Adrenal gland (tissue), 12 donors: Measurements from ENCODE around the gene SNX25. TPM values are rescaled to one million over a fixed set of nuclear protein-coding genes. Genes with fewer than 3 reads are reported as not detected.
A peak's percentile ranks its signal among the peaks of the same experiment; 100 is the strongest.

Experiments
- DNase-seq, 7 donors: peaks; one replicate each; pipeline ENCODE4 v3.0.0-alpha.2; 2019 to 2020
- H3K27ac ChIP-seq, 5 donors: fragments of 200-600 bp; sonication (generic) in 4 of 5; 1 replicate in 3 of 5; 2 replicates in 2 of 5; pipeline versions ENCODE4 v1.5.1 to v1.8.0; 2016 to 2020; ENCODE audit warnings: mild to moderate bottlenecking in 1 of 5
- H3K27me3 ChIP-seq: fragments of 200-600 bp; 2 replicates; pipeline ENCODE4 v1.8.0; 2021
- H3K36me3 ChIP-seq, 2 donors: fragments of 200-600 bp; replicated peaks in 1 of 2; 1 replicate in 1 of 2; 2 replicates in 1 of 2; pipeline versions ENCODE4 v1.5.1 to v1.8.0; 2018 to 2022
- H3K4me1 ChIP-seq, 2 donors: fragments of 200-600 bp; replicated peaks in 1 of 2; 1 replicate in 1 of 2; 2 replicates in 1 of 2; pipeline versions ENCODE4 v1.5.1 to v1.8.0; 2018 to 2021
- H3K4me3 ChIP-seq, 4 donors: fragments of 200-600 bp; sonication (generic) in 3 of 4; one replicate each; pipeline ENCODE4 v1.5.1; 2016 to 2018
- H3K9me3 ChIP-seq, 3 donors: fragments of 200-600 bp; sonication (generic) in 1 of 3; replicated peaks in 1 of 3; 1 replicate in 2 of 3; 2 replicates in 1 of 3; pipeline versions ENCODE4 v1.5.1 to v1.8.0; 2016 to 2021
- POLR2A ChIP-seq, 2 donors: fragments of 450-650 bp; IDR thresholded peaks; one replicate each; pipeline ENCODE4 v1.6.1; 2017; ENCODE audit warnings: antibody characterized with exemption in 2 of 2, mild to moderate bottlenecking in 2 of 2, moderate library complexity in 1 of 2
- WGBS, 4 donors: extraction: QIAGEN DNeasy Blood & Tissue Kit in 2 of 4; methylation state at CpG; one replicate each; pipeline versions ENCODE4 v1.1.5 to v1.1.7; 2013 to 2017; 5-methylcytosine and 5-hydroxymethylcytosine counted together
- intact Hi-C, 2 donors: fragments of 100-400 bp; cut with DNase I; formaldehyde crosslinking; loops; one replicate each; pipeline versions ENCODE4 v1.14.1 to v1.15.0; 2022 to 2023
- polyA plus RNA-seq, 3 donors: library from polyadenylated mRNA; stranded (reverse); fragments of 200-250 nt in 2 of 3; fragments of 350-450 nt in 1 of 3; fragmentation: Illumina TruSeq in 1 of 3; extraction: RNeasy Lipid Tissue Mini Kit (QIAGEN cat#74804) in 1 of 3; gene quantifications; one replicate each; pipeline ENCODE4 v1.2.3, GENCODE V29; 2013 to 2014
- total RNA-seq, 9 donors: library from RNA; depleted of rRNA in 4 of 9; stranded (reverse); fragments of >200 nt in 4 of 9; fragments of 120-200 nt in 1 of 9; fragmentation: NEBNext Ultra II Directional in 1 of 9; extraction: Animal tissue kit (Norgen Biotek cat#: 25700) in 1 of 9; gene quantifications; one replicate each; pipeline versions ENCODE4 v1.1.0 to v1.2.4, GENCODE V29; 2013 to 2023
- TF ChIP-seq, protein P1 (sequence below), 6 experiments: fragments of 450-650 bp in 4 of 6; fragments of 200-600 bp in 2 of 6; sonication (generic) in 1 of 6; IDR thresholded peaks; 1 replicate in 5 of 6; 2 replicates in 1 of 6; pipeline versions ENCODE4 v1.5.1 to v1.8.0; 2016 to 2021; ENCODE audit warnings: antibody characterized with exemption in 6 of 6, mild to moderate bottlenecking in 2 of 6, moderate library complexity in 1 of 6
- donor health status: healthy with polysubstance abuse.
- donor health status: Bipolar disorder and iron deficiency.
- donor health status: DM: yes; HTN: yes; CAD: no.
- donor health status: DM: no; HTN: no; CAD: no.
- donor health status: DM: no; HTN: no; CAD: no.
- donor health status: DM: yes; HTN: yes; CAD: no.

The SNX25 gene
- total and polyA plus RNA-seq, 12 donors, result 4.7 to 29.3 (median 13.3) TPM

- no peak for TF ChIP-seq POLR2A (IDR thresholded peaks at IDR 0.05)
- TF ChIP-seq, protein P1, sequence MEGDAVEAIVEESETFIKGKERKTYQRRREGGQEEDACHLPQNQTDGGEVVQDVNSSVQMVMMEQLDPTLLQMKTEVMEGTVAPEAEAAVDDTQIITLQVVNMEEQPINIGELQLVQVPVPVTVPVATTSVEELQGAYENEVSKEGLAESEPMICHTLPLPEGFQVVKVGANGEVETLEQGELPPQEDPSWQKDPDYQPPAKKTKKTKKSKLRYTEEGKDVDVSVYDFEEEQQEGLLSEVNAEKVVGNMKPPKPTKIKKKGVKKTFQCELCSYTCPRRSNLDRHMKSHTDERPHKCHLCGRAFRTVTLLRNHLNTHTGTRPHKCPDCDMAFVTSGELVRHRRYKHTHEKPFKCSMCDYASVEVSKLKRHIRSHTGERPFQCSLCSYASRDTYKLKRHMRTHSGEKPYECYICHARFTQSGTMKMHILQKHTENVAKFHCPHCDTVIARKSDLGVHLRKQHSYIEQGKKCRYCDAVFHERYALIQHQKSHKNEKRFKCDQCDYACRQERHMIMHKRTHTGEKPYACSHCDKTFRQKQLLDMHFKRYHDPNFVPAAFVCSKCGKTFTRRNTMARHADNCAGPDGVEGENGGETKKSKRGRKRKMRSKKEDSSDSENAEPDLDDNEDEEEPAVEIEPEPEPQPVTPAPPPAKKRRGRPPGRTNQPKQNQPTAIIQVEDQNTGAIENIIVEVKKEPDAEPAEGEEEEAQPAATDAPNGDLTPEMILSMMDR (IDR thresholded peaks at IDR 0.05), result no peak
- Histone ChIP-seq H3K27ac (no peak overlapping the region), H3K4me3 (no peak overlapping the region), H3K27me3 (no peaks in the 10 kb centered on the region), H3K4me1 (peaks cover 6% of the 10 kb centered on the region in 2 donors), H3K9me3 (no peaks in the 10 kb centered on the region), H3K36me3 (no peaks in the 10 kb centered on the region)
- intact Hi-C loops, result no loop called here
- WGBS, 4 donors, result 96 to 98% (median 97%) methylated on average over 6 of the region's 6 CpGs
- DNase-seq, result no peak
These were observed 16.5 kb downstream of the SNX25 start for GRCh38 chr4:185225940-185226339.

DNA sequence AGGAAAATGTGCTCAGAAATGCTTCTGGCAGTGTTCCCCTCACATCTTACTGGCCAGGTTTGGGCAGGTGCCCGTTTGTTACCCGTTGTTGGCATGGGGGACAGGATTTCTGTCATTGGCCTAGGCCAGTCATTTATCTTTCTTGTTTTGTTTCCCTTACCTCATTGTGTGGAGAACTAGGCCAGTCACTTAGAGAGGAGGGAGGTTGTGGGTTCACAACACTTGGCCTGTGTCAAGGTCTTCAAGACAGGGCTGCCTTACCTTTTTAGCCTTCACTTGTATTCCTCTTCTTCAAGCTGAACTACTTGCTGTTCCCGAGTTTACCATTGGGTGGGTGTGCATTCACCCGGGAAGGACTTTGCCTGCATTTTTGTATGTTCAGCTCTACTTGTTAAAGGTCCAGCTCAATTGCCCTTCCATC, 17.7 kb downstream of the SNX25 start:
- no peak overlapping the region for H3K4me3 ChIP-seq
- H3K36me3 ChIP-seq, result no peaks in the 10 kb centered on the region
- peak; percentile 69 to 86 (median 73) for DNase-seq
- 17 to 37% (median 28%) methylated on average over 4 of the region's 4 CpGs for WGBS, 4 donors
- H3K27ac ChIP-seq, result peak overlapping the region in 3 of 5 donors; percentile 36 to 62 (median 46)
- intact Hi-C loops, result no loop called here
- H3K27me3 ChIP-seq, result no peaks in the 10 kb centered on the region
- no peak for TF ChIP-seq POLR2A (IDR thresholded peaks at IDR 0.05)
- TF ChIP-seq, protein P1 (IDR thresholded peaks at IDR 0.05), result peak in 2 of 6 experiments; percentile 11 to 16
- H3K9me3 ChIP-seq, result no peaks in the 10 kb centered on the region
- H3K4me1 ChIP-seq, result peaks cover 7 to 11% of the 10 kb centered on the region in 2 donors

GRCh38 chr4:185227713-185228278, 18.4 kb downstream of the SNX25 start:
- H3K36me3 ChIP-seq, result no peaks in the 10 kb centered on the region
- intact Hi-C loops, result no loop called here
- no peak for DNase-seq
- no peak overlapping the region for H3K4me3 ChIP-seq
- H3K27me3 ChIP-seq, result no peaks in the 10 kb centered on the region
- H3K9me3 ChIP-seq, result no peaks in the 10 kb centered on the region
- 86 to 94% (median 89%) methylated on average over 9 of the region's 9 CpGs for WGBS, 4 donors
- TF ChIP-seq, protein P1 (IDR thresholded peaks at IDR 0.05), result no peak
- no peak for TF ChIP-seq POLR2A (IDR thresholded peaks at IDR 0.05)
- H3K4me1 ChIP-seq, result peaks cover 14 to 18% of the 10 kb centered on the region in 2 donors
- no peak overlapping the region for H3K27ac ChIP-seq

DNA sequence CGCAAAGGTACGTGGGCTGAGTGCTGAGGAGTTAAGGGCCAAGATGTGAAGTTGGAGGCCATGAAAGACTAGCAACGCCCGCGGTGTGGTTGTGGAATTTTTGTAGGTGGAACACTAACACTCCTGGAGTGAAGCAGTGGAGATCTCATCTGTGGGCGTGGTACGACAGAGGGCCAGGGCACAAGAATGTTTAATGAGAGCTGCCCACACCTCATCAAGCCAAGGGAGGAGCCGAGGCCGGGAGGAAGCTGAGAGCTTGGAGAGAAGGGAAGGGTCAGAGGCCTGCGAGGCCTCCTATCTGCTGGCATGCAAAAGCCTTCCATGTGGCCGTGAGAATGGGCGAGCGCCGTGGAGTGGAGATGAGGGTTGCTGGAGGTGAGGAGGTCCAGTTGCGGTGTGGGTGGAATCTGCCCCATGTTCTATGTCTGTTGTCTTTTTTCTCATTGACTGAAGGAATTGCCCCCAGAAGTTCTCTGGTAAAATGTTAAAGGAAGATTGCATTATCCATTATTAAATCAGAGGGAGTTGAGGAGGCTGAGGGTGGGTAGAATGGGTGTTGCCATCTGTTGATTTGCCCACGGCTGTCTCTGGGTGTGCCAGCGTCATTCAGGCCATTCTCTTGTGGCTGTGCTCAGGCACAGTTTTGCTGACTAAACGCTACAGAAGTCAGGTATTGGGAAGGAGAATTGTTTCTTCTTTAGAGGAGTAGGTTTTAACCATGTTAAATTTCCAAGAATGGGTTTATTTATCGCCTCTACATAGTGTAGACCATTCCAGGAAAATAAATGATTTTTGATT, 19.8 kb downstream of the SNX25 start:
- Histone ChIP-seq H3K36me3 (no peaks in the 10 kb centered on the region), H3K4me3 (no peak overlapping the region), H3K9me3 (no peaks in the 10 kb centered on the region), H3K4me1 (peaks cover 14 to 21% of the 10 kb centered on the region in 2 donors), H3K27ac (no peak overlapping the region), H3K27me3 (no peaks in the 10 kb centered on the region)
- intact Hi-C loops, result no loop called here
- TF ChIP-seq, protein P1 (IDR thresholded peaks at IDR 0.05), result no peak
- TF ChIP-seq POLR2A (IDR thresholded peaks at IDR 0.05), result no peak
- WGBS, 4 donors, result 88 to 95% (median 91%) methylated on average over 19 of the region's 19 CpGs
- DNase-seq, result no peak
